Stimulated activated naive B cell treated with anti-CD40 and anti-IgM and Interleukin-4, amounts not matched to agents 10 μg/mL and 1 μg/mL and 100 μg/mL, for 72 hours (primary cell): ENCODE data around the gene STAG2.
A peak's percentile ranks its signal among the peaks of the same experiment; 100 is the strongest.

ENCODE experiments used
- ATAC-seq, 2 donors: fragments of 150-1000 bp; cut with Tn5 transposase; replicated peaks; 2 replicates each; pipeline ENCODE4 v1.10.0; 2021; ENCODE audit warnings: moderate library complexity in 1 of 2
- DNase-seq: peaks from one replicate; pipeline ENCODE4 v3.0.0; 2021
- H3K27ac Mint-ChIP-seq: one replicate; pipeline ENCODE4 v1.8.0; 2022; ENCODE audit warnings: mild to moderate bottlenecking, mixed read lengths
- H3K27me3 Mint-ChIP-seq, 2 donors: one replicate each; pipeline ENCODE4 v1.8.0; 2022; ENCODE audit warnings: mixed read lengths in 2 of 2
- H3K36me3 Mint-ChIP-seq, 2 donors: one replicate each; pipeline ENCODE4 v1.8.0; 2022; ENCODE audit warnings: mixed read lengths in 2 of 2, mild to moderate bottlenecking in 1 of 2
- H3K4me1 Mint-ChIP-seq, 2 donors: one replicate each; pipeline ENCODE4 v1.8.0; 2022; ENCODE audit warnings: mixed read lengths in 2 of 2, mild to moderate bottlenecking in 1 of 2
- H3K4me3 Mint-ChIP-seq, 2 donors: one replicate each; pipeline ENCODE4 v1.8.0; 2022; ENCODE audit warnings: mild to moderate bottlenecking in 2 of 2, mixed read lengths in 2 of 2, moderate library complexity in 1 of 2
- H3K9me3 Mint-ChIP-seq, 2 donors: one replicate each; pipeline ENCODE4 v1.8.0; 2022; ENCODE audit warnings: mixed read lengths in 2 of 2, mild to moderate bottlenecking in 1 of 2

The STAG2 gene

DNA sequence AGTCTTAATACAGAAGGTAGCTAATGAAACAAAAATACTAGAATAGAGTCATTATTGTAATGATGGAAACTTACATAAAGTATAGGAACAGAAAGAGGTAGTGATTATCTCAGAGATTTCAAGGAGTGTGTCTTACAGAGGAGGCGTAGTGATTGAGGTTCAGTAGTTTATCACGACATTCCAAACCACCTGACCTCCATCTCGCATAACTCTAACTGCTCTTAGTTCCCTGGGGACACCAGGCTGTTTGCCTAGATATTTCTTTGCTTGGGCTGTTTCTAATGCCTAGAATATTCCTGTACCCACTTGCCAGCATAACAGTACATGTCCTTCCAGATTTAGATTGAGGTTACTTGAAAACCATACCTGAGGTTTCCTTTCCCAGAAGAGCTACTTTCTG is 29.1 kb downstream of the STAG2 start:
- H3K4me3 Mint-ChIP-seq, result peak overlapping the region in 1 of 2 donors; percentile 19
- H3K9me3 Mint-ChIP-seq, result no peaks in the 10 kb centered on the region
- H3K36me3 Mint-ChIP-seq, result peaks cover 0 to 6% of the 10 kb centered on the region in 2 donors
- H3K27ac Mint-ChIP-seq, result peak overlapping the region; percentile 37
- H3K27me3 Mint-ChIP-seq, result no peaks in the 10 kb centered on the region
- ATAC-seq, result peak in 1 of 2 donors; percentile 22
- DNase-seq, result no peak
- H3K4me1 Mint-ChIP-seq, result peaks cover 17 to 43% of the 10 kb centered on the region in 2 donors

DNA sequence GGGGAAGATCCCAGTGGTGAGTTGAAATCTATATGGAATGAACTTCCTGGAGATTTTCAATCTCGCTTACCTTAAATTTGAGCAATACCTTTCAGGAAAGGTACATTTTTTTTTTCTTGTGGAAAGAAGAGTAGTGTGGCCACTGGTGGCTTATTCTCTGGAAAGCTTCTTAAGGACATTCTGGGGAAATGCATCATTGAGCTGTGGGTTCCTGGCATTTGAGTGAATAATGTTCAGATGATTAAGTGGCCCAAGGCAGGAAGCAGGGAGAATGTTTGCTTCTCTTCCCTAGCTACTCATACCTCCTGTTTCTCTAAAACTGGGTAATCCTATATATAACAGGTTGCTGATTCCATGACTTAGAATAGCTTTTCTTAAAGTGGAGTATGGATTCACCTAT is 31.8 kb downstream of the STAG2 start:
- Mint-ChIP-seq H3K36me3 (peaks cover 4 to 6% of the 10 kb centered on the region in 2 donors), H3K27me3 (no peaks in the 10 kb centered on the region), H3K9me3 (no peaks in the 10 kb centered on the region), H3K27ac (no peak overlapping the region), H3K4me1 (peaks cover 17 to 35% of the 10 kb centered on the region in 2 donors), H3K4me3 (no peak overlapping the region)
- ATAC-seq (no peak), DNase-seq (no peak)

DNA sequence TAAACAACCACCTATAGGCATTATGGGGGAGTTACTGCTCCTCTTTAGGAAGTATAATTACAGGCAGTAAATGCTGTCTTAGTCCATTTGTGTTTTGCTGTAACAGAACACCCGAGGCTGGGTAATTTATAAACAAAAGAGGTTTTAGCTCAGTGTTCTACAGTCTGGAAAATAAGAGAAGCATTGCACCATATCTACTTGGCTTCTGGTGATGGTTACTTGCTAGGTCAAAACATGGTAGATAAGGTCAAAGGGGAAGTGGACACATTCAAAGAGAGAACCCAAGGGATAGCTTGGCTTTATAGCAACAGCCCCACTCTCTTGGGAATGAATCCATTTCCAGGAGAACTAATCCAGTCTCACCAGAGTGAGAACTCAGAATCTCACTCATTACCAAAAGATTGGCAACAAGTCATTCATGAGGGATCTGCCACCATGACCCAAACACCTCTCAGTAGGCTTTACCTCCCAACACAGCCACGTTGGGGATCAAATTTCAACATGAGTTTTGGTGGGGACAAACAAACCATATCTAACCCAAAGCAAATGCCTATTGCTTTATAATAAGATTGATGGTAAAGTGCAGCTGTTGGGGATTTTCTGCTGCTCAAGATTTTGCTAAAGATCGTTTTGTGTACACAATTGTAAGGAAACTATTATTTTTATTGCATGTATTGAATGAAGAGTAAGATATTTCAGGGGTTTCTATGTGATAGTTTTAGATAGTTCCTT is 32.6 kb downstream of the STAG2 start:
- no peak overlapping the region for H3K4me3 Mint-ChIP-seq
- ATAC-seq, result no peak
- H3K27ac Mint-ChIP-seq, result no peak overlapping the region

DNA sequence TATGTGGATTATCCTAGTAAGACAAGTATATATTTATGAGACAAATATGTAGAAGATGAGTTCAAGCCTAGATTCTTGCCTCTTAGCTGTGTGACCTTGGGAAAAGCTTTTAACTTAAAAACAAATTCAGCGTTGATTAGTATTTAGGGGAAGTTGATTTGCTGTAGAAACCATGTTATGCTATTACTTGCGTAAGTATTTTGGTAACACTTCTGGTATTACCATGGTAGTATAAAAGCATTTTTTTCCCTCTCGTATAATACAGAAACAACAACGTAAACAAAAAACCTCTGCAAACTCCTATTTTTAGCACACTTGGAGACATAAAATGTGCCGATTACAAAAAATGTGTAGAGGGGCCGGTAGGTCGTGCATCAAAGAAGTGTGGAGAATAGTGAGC is 33.2 kb downstream of the STAG2 start:
- Mint-ChIP-seq H3K36me3 (peaks cover 6 to 7% of the 10 kb centered on the region in 2 donors), H3K27ac (peak overlapping the region; percentile 10), H3K4me3 (no peak overlapping the region), H3K9me3 (no peaks in the 10 kb centered on the region), H3K4me1 (peaks cover 15 to 33% of the 10 kb centered on the region in 2 donors), H3K27me3 (no peaks in the 10 kb centered on the region)
- ATAC-seq (no peak), DNase-seq (no peak)

More for the DNA sequence above, 32.6 kb downstream of the STAG2 start:
- no peaks in the 10 kb centered on the region for H3K9me3 Mint-ChIP-seq
- no peak for DNase-seq
- peaks cover 6 to 7% of the 10 kb centered on the region in 2 donors for H3K36me3 Mint-ChIP-seq
- peaks cover 12 to 28% of the 10 kb centered on the region in 2 donors for H3K4me1 Mint-ChIP-seq
- no peaks in the 10 kb centered on the region for H3K27me3 Mint-ChIP-seq

DNA sequence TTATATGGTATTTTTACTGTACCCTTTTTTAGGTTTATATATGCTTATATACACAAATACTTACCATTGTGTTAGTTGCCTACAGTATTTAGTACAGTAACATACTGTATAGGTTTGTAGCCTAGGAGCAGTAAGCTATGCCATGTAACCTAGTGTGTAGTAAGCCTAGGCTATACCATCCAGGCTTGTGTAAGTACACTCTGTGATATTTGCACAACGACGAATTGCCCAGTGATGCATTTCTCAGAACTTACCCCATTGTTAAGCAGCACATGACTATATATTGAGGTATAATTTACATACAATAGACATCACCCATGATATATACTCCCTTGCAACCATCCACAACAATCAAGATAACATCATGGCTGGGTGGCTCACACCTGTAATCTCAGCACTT is 40.1 kb downstream of the STAG2 start:
- H3K4me3 Mint-ChIP-seq, result no peak overlapping the region
- peaks cover 3 to 11% of the 10 kb centered on the region in 2 donors for H3K36me3 Mint-ChIP-seq

DNA sequence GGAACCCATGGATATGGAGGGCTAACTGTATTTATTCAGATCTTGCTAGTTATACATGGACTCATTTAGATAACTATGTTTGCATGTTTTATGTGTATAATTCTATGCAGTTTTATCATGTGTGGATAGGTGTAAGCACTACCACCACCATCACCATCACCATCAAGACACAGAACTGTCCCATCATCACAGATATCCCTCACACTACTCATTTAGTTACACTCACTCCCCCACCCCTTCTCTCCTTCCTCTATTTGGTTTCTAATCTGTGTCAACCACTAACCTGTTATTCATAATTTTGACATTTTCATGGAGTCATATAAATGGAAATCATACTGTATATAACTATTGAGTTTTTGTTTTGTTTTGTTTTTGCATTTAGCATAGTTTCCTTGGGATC is 43.7 kb downstream of the STAG2 start:
- no peaks in the 10 kb centered on the region for H3K27me3 Mint-ChIP-seq
- no peaks in the 10 kb centered on the region for H3K9me3 Mint-ChIP-seq
- peaks cover 3 to 7% of the 10 kb centered on the region in 2 donors for H3K36me3 Mint-ChIP-seq
- peaks cover 18 to 33% of the 10 kb centered on the region in 2 donors for H3K4me1 Mint-ChIP-seq
- ATAC-seq (peak; percentile 98), DNase-seq (no peak)
- peak overlapping the region; percentile 0 to 39 for H3K4me3 Mint-ChIP-seq
- H3K27ac Mint-ChIP-seq, result peak overlapping the region; percentile 31

More for the DNA sequence above, 40.1 kb downstream of the STAG2 start:
- Mint-ChIP-seq H3K27me3 (no peaks in the 10 kb centered on the region), H3K27ac (no peak overlapping the region), H3K9me3 (no peaks in the 10 kb centered on the region), H3K4me1 (peaks cover 15 to 29% of the 10 kb centered on the region in 2 donors)
- ATAC-seq, result no peak
- DNase-seq, result no peak

DNA sequence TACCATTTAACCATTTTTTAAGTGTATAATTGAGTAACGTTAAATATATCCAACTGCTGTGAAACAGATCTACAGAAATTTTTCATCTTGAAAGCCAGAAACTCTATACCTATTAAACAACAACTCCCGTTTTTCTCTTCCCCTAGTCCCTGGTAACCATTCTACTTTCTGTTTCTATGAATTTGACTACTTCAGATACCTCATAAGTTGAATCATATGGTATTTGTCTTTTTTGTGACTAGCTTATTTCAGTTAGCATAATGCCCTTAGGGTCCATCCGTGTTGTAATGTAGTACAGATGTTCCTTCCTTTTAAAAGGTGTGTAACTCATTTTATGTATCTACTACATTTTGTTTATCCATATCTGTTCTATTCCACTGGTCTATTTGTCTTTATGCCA is 48.7 kb downstream of the STAG2 start:
- ATAC-seq, result no peak
- Mint-ChIP-seq H3K27ac (no peak overlapping the region), H3K9me3 (no peaks in the 10 kb centered on the region), H3K4me3 (no peak overlapping the region), H3K4me1 (peaks cover 17 to 44% of the 10 kb centered on the region in 2 donors), H3K27me3 (no peaks in the 10 kb centered on the region), H3K36me3 (peaks cover 2 to 3% of the 10 kb centered on the region in 2 donors)
- DNase-seq, result no peak

DNA sequence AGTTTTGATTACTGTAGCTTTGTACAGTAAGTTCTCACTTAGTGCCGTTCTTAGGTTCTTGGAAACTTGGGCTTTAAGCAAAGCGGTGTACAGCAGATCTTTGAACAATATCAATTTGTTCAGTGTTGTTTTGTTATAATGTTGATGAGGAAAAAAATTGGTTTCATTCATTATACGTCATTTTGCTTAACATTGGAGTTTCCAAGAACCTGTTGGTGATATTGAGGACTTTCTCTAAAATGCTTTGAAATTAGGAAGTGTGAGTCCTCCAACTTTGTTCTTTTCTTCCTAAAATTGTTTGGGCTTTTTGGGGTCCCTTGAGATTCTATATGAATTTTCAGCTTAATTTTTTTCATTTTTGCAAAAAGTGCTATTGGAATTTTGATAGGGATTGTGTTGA is 49.1 kb downstream of the STAG2 start:
- H3K4me1 Mint-ChIP-seq, result peaks cover 15 to 40% of the 10 kb centered on the region in 2 donors
- no peaks in the 10 kb centered on the region for H3K27me3 Mint-ChIP-seq
- H3K36me3 Mint-ChIP-seq, result peaks cover 0 to 3% of the 10 kb centered on the region in 2 donors
- H3K4me3 Mint-ChIP-seq, result no peak overlapping the region
- H3K27ac Mint-ChIP-seq, result no peak overlapping the region
- H3K9me3 Mint-ChIP-seq, result no peaks in the 10 kb centered on the region
- ATAC-seq (no peak), DNase-seq (no peak)

DNA sequence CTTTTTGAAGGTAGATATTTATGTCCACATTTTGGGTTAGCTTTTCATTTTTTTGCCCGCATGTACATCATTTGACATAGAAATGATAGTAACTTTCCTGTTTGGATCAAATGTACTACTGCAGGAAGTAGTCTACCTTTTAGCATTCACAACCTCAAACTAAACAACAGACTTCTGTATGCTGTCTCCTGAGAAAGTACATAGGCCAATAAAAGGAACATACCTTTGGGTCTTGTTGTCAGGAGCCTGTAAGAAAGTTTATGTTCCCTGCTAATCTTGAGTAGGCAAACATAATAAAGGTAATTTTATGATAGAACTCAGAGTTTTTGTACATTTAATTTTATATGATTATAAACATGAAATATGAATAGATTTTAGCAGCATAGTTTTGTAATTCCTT is 54.2 kb downstream of the STAG2 start:
- peaks cover 9 to 23% of the 10 kb centered on the region in 2 donors for H3K4me1 Mint-ChIP-seq
- no peak overlapping the region for H3K4me3 Mint-ChIP-seq
- DNase-seq, result no peak
- no peak for ATAC-seq
- no peaks in the 10 kb centered on the region for H3K9me3 Mint-ChIP-seq
- H3K36me3 Mint-ChIP-seq, result no peaks in the 10 kb centered on the region
- H3K27me3 Mint-ChIP-seq, result no peaks in the 10 kb centered on the region
- H3K27ac Mint-ChIP-seq, result no peak overlapping the region

DNA sequence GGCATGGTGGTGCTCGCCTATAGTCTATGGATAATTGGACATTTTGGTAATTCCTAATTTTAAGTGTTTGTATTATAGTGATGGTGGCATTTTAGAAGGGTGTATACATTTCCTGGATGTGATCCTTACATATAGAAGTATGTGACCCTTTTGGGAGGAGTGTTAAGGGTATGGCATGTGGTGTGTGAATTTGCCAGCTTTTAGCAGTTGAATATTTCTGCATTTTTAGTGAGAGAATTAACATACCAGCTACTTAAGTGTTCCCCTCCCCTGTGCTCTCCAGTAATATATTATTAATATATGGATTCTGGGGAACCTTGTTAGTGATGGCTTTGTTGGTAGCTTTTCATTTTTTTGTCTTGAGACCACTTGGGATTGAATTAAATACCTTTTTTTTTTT is 55.3 kb downstream of the STAG2 start:
- DNase-seq (no peak), ATAC-seq (no peak)
- H3K36me3 Mint-ChIP-seq, result no peaks in the 10 kb centered on the region
- H3K9me3 Mint-ChIP-seq, result no peaks in the 10 kb centered on the region
- H3K27me3 Mint-ChIP-seq, result no peaks in the 10 kb centered on the region
- no peak overlapping the region for H3K4me3 Mint-ChIP-seq
- H3K4me1 Mint-ChIP-seq, result peaks cover 9 to 17% of the 10 kb centered on the region in 2 donors
- H3K27ac Mint-ChIP-seq, result no peak overlapping the region

DNA sequence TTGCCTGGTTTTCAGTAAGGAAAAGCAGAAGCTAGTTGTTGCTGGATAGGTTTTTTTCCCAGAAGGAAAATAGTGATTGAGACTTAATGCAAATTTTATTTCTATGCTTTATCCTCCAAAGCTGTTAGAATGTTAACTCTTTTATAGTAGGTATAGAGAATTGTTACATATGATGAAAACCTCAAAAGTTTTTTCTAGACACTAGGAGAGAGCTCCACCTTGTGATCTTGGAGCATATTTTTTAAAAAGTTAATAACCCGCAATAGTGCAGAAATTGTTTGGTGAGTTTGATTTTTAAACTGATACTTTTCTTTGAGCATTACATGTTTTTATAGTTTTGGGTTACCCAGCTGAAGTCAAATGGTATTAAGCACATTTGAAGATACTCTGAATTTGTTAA is 56.5 kb downstream of the STAG2 start:
- ATAC-seq, result no peak
- Mint-ChIP-seq H3K4me1 (peaks cover 9 to 15% of the 10 kb centered on the region in 2 donors), H3K4me3 (no peak overlapping the region), H3K27ac (no peak overlapping the region), H3K36me3 (no peaks in the 10 kb centered on the region), H3K27me3 (no peaks in the 10 kb centered on the region), H3K9me3 (no peaks in the 10 kb centered on the region)
- DNase-seq, result no peak

DNA sequence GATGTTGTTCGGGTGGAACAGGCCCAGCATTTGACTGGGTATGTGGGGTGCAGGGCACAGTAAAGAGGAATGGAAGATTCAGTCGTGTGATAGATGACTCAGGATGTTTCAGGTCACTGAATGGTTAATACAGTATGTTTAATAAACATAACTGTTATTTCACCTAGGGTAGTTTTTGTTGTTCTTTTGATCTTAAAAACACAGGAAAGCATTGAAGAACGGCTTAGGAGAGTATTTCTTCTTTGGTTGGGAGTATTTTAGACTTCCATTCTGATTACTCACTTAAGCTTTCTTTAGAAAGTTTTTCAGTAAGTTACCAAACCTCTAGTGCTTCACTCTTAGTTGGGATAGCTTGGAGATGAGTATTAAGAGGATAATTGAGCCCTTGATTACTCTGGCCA is 62.3 kb downstream of the STAG2 start:
- Mint-ChIP-seq H3K4me1 (peaks cover 0 to 5% of the 10 kb centered on the region in 2 donors), H3K36me3 (no peaks in the 10 kb centered on the region), H3K27ac (no peak overlapping the region), H3K4me3 (no peak overlapping the region), H3K9me3 (no peaks in the 10 kb centered on the region), H3K27me3 (no peaks in the 10 kb centered on the region)
- ATAC-seq (no peak), DNase-seq (no peak)

DNA sequence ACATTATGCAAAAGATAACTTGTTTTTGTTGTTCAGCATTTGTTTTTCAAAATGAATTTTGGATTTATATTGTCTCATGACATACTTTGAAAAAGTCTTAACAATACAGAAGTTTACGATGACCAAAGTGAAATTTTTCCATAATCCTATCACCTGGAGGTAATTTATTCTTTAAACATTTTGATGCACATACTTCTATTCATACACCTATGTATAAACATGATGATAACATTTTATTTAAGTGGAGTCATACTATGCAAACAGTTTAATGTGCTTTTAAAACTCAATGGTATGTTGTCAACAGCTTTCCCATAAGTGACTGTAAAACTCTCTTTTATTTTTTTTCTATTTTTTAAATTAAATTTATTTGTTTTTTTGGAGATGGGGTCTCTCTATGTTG is 65.0 kb downstream of the STAG2 start:
- H3K9me3 Mint-ChIP-seq, result no peaks in the 10 kb centered on the region
- peaks cover 0 to 5% of the 10 kb centered on the region in 2 donors for H3K4me1 Mint-ChIP-seq
- no peaks in the 10 kb centered on the region for H3K36me3 Mint-ChIP-seq
- no peaks in the 10 kb centered on the region for H3K27me3 Mint-ChIP-seq
- no peak overlapping the region for H3K27ac Mint-ChIP-seq
- no peak overlapping the region for H3K4me3 Mint-ChIP-seq
- no peak for ATAC-seq
- no peak for DNase-seq

DNA sequence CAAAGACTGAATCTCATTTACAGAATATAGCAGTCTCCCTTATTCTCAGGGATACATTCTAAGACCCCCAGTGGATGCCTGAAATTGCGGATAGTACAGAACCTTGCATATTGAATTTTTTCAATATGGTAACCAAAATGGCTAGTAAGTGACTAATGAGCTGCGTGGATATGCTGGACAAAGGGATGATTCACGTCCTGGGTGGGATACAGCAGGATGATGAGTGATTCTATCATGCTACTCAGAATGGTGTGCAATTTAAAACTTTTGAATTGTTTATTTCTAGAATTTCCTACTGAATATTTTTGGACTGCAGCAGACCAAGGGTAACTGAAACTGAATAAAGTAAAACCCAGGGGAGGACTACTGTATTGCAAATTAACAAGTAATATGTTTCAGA is 66.7 kb downstream of the STAG2 start:
- Mint-ChIP-seq H3K27me3 (no peaks in the 10 kb centered on the region), H3K4me1 (peaks cover 0 to 5% of the 10 kb centered on the region in 2 donors), H3K4me3 (no peak overlapping the region), H3K9me3 (no peaks in the 10 kb centered on the region), H3K36me3 (no peaks in the 10 kb centered on the region), H3K27ac (no peak overlapping the region)
- DNase-seq, result no peak
- peak; percentile 29 to 47 for ATAC-seq

DNA sequence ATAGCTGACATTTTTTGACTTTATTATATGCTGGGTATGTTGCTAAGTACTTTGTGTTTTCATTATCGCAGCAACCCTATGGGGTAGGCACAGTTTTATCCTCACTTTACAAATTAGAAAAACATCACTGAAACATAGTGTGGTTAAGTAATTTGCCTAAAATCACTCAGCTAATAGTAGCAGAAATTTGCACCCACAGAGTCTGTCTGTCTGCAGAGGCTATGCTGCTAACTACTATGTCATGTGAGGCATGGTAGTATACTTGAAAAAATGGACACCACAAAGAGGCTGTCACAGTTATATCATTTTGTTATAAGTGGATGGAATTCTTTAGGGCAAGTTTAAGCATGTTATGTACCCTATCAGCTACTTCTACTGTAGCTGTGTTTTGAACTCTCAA is 69.0 kb downstream of the STAG2 start:
- no peaks in the 10 kb centered on the region for H3K4me1 Mint-ChIP-seq
- no peak overlapping the region for H3K27ac Mint-ChIP-seq
- H3K36me3 Mint-ChIP-seq, result no peaks in the 10 kb centered on the region
- ATAC-seq, result no peak
- H3K4me3 Mint-ChIP-seq, result no peak overlapping the region
- no peaks in the 10 kb centered on the region for H3K9me3 Mint-ChIP-seq
- no peak for DNase-seq
- no peaks in the 10 kb centered on the region for H3K27me3 Mint-ChIP-seq
